Measurements from ENCODE around the gene TH.

The TH gene

DNA sequence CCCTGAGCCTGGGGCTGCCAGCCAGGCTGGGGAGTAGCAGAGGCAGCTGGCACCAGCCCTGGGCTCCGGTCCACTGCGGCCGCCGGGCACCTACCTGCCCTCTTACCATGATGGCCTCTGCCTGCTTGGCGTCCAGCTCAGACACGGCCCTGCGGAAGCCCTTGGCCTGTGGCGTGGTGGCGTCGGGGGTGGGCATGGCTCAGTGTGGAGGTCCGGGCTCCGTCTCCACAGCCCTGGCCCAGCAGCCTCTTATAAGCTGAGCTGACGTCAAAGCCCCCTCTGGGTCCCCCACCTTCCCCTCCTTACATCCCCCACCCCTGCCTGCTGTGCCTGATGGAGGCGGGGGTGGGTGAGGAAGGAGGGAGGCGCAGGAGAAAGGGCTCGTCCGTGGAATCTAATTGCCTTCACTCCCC lies at the start of gene TH:
TSS of gene TH (minus strand) at position 225 of the 413 bp plus-strand sequence. CDS start at position 196, 29 bp downstream.
- no peak for DNase-seq

DNA sequence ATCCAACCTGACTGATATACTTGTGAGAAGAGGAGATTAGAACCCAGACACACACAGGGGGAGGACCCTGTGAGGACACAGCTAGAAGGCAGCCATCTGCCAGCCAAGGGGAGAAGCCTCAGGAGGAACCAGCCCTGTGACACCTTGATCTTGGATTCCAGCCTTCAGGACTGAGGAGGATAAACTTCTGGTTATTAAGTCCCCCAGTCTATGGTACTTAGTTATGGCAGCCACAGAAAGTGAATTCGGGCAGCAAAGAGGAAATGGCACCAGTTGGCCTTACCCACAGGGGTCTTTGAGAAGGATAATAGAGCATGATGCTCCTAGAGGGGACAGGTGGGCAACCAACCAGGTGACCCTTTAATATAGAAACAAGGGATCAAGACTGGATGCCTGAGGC lies 49.4 kb upstream of the TH start:
- no peak for DNase-seq

DNA sequence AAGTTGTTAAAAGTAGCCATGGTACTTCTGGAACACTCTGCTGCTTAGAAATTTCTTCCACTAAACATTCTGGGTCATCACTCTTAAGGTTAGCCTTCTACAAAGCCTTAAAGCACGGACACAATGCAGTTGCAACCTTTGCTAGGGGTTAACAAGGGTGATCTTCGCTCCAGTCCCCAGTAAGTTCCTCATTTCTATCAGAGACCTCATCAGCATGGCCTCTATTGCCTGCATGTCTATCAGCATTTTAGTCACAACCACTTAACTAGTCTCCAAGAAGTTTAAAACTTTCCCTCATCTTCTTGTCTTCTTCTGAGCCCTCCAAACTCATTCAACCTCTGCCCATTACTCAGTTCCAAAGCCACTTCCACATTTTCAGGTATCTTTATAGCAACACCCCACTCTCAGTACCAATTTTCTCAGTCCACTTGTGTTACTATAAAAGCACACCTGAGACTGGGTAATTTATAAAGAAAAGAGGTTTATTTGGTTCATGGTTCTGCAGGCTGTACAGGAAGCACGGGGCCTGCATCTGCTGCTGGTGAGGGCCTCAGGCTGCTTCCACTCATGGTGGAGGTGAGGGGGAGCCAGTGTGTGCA lies 48.7 kb upstream of the TH start:
- DNase-seq, result no peak

- no peak for DNase-seq
Measured at GRCh38 chr11:2219318-2220017, 47.9 kb upstream of the TH start.

GRCh38 chr11:2218031-2218633 lies 46.5 kb upstream of the TH start:
- no peak for DNase-seq

DNA sequence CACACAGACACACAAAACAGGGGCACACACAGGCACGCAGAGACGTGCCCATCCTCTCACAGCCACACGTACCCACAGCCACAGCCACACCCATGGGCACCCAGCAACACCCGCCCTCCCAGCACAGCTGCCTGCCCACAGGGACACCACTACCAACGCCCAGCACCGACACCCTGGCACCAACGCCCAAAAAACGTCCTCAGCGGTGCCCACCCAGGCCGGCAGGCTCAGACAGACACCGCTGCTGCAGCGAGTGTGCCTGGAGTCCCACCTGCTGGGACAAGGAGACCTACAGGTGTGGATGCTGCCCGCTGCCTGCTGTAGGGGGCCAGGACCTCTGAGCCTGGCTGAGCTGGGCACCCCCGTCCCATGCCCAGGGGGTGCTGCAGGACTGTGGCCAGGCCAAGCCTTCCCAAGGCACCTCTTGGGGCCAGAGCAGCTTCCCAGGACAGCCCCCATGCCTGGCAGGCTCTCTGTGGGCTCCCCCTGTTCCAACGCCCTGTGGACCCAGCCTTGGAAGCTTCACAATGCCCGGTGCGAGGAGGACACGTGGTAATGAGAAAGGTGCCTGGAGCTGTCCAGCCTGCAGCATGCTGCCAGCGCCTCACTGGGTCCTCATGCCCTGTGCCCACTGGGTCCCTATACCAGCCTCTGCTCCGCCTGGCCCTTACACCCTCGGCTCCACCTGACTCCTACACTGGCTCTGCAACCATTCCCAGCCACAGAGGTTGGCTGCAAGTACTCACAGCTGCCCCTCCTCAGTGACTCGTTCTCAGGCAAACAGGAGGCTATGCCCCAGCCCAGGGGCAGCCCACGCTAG lies 45.8 kb upstream of the TH start:
- DNase-seq, result no peak

DNA sequence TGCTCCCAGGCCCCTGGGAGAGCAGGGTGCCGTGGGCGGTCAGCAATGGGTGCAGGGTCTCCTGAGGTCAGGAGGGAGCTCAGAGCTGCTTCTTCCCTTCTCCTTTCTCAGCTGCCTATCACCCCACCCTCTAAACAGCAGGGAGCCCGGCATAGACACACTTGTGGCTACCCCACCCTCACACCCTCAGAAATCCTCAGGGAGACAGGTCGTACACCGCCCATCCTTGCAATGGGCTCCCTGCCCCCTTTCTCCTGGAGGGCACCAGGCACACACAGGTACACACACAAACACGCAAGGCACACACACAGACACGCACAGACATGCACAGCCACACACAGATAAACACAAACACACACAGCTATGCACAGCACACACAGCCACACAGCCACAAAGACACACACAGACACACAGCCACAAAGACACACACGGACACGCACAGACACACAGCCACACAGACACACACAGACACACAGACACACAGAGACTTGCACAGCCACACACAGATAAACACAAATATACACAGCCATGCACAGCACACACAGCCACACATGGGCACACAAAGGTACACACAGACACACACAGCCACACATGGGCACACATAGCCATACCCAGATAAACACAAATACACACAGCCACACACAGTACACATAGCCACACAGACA lies 44.9 kb upstream of the TH start:
- no peak for DNase-seq

DNA sequence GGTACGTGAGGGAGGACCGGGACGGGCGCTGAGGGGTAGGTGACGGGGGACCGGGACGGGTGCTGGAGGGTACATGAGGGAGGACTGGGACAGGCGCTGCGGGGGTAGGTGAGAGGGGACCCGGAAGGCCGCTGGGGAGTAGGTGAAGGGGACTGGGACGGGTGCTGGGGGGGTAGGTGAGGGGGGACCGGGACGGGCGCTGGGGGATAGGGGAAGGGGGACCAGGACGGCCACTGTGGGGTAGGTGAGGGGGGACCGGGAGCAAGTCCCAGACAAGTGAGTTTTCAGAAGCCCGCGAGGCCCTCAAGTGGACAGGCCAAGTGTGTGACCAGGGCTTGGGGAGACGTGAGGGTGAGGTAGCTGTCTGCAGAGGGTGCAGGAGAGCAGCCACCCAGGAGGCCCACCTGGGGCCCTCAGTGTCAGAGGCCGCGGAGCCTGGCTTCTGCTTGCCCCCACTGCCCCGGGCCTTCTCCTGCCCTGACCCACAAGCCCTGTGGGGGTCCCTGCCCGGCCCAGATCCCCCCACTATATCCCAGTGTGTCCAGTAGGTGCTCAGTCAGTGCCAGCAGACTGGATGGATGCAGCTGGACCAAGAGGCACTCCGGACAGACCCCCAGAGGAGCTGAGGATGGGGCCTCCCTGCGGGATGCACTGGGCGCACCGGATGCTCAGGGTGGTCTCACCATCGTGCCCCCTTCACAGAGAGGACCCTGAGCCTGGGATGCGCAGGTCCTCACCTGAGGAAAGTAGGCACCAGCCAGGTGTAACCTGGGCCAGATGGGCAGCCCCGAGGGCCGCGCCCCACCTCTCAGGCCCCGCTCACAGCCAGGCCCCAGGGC lies 44.2 kb upstream of the TH start:
- DNase-seq, result no peak

GRCh38 chr11:2215230-2215560 lies 43.6 kb upstream of the TH start:
- no peak for DNase-seq

DNA sequence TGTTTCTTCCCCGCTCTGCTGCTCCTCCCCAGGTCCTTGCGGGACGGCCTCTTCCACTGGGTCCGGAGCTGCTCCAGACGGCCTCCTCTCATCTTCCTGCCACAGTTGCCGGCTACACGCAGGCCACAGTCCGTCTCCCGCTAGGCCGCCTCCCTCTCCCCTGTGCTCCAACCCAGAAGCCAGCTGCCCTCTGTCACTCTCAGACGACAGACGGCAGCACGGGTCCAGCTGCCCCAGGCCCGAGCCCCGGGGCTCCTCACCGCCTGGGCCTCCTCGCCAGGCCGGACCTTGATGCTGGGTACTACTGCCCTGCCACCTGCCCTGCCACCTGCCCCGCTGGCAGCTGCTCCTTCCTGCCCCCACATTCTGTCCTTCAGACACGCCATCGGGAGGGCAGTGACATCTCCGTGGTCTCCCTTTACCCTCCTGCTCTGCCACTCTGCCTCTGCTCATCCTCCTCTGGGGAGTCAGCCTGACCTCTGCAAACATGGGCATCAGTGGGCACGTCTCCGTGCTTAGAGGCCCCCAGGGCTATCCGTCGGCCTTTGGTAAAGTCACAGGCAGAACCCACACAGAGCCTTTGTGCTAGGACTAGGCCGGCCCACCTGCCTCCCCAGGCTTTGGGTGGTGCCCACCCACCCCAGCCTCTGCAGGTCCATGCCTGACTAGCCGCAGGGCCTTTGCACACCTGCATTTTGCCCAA lies 43.1 kb upstream of the TH start:
- no peak for DNase-seq

- DNase-seq, result no peak
Measured at GRCh38 chr11:2213890-2214526, 42.4 kb upstream of the TH start.

- peak; percentile 38 for DNase-seq
Measured at GRCh38 chr11:2213384-2213842, 41.8 kb upstream of the TH start.

GRCh38 chr11:2212411-2213251 lies 41.0 kb upstream of the TH start:
- no peak for DNase-seq

GRCh38 chr11:2211113-2211971 lies 39.7 kb upstream of the TH start:
- no peak for DNase-seq

GRCh38 chr11:2210366-2211112 lies 38.9 kb upstream of the TH start:
- DNase-seq, result no peak

DNA sequence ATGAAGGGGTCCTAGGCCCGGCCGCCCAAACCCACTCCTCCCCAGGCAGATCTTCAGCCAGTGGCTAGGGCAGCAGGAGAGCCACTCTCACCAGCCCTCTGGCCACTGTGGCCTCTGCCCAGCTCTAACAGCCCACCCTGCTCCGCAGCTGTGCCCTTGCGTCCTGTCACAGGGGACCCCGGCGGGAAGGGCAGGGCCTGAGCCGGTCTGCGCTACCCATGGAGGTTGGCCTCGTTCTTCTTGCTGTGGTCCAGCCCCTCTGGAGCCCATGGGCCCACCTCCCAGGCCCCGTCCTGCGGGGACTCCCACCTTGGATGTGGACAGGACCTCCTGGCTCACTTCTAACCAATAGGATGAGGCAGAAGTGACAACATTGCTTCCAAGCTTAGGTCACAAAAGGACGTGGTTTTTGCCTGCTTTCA lies 38.3 kb upstream of the TH start:
- DNase-seq, result no peak

DNA sequence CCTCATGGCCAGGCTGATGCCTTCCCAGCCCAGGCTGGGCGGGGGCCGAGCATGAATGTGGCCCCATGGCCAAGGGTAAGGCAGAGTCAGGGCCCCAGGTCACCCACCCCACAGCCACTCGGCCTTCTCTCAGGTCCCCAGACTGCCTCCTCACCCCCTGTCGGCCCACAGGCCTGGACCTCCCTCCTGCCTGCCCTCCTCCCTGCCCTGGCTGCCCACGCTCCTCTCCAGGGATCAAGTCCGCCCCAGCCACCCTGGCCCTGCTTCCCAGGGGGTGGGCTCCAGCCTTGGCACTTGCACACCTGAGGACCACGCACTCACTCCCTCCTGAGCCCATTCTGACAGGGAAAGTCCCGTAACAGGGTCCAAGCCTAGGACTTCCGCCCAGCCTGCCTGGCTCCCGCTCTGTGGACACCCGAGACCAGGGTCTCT lies 37.8 kb upstream of the TH start:
- no peak for DNase-seq
